AG04450 (cell line): Measurements from ENCODE around the gene PAMR1. TPM values are rescaled to one million over a fixed set of nuclear protein-coding genes. Genes with fewer than 3 reads are reported as not detected.

ENCODE experiments used
- CTCF ChIA-PET: fragments of 300-600, 350-600 bp; formaldehyde crosslinking; extraction: SDS; loops from one replicate; lab custom pipeline; 2022; ENCODE audit warnings: antibody characterized with exemption, inconsistent platforms; lab: Charles Lee
- POLR2A ChIA-PET: fragments of 350-600 bp; formaldehyde crosslinking; extraction: SDS; loops from one replicate; lab custom pipeline; 2021; ENCODE audit warnings: antibody characterized with exemption, inconsistent platforms; lab: Yijun Ruan, JAX
- DNase-seq: peaks from one replicate; pipeline ENCODE4 v3.0.0-alpha.2; 2011; ENCODE audit warnings: low read depth, low spot score
- H3K27ac ChIP-seq: one replicate; pipeline ENCODE4 v1.5.1; 2012; ENCODE audit warnings: low read depth, low read length, control low read depth
- H3K27me3 ChIP-seq: one replicate; pipeline ENCODE4 v1.6.0; 2012; ENCODE audit warnings: low read length; ENCODE audit not compliant: control insufficient read depth, insufficient read depth
- H3K4me3 ChIP-seq: 2 replicates; pipeline ENCODE4 v1.5.1; 2011; ENCODE audit warnings: mild to moderate bottlenecking, low read depth, low read length, control low read depth
- H3K9me3 ChIP-seq: 2 replicates; pipeline ENCODE4 v1.5.1; 2012; ENCODE audit warnings: low read length; ENCODE audit not compliant: control insufficient read depth, insufficient read depth
- CTCF ChIP-seq: IDR thresholded peaks from 2 replicates; pipeline ENCODE4 v1.5.1; 2011; ENCODE audit warnings: low read depth, low read length, control low read depth, inconsistent platforms
- polyA plus RNA-seq: library from polyadenylated mRNA; depleted of rRNA; stranded (reverse); fragments of >200 nt; gene quantifications from 2 replicates; pipeline ENCODE4 v1.2.3, GENCODE V29; 2011

The PAMR1 gene
- polyA plus RNA-seq, 1 experiment, result 215 TPM

GRCh38 chr11:35403765-35404387 lies 121.5 kb downstream of the PAMR1 start:
- Histone ChIP-seq H3K27ac (no peak overlapping the region), H3K27me3 (no peaks in the 10 kb centered on the region), H3K4me3 (no peak overlapping the region), H3K9me3 (no peaks in the 10 kb centered on the region)
- no peak for DNase-seq
- no peak for TF ChIP-seq CTCF
- POLR2A ChIA-PET, result no interaction called here
- CTCF ChIA-PET, result interaction anchor here (1.0 kb wide), 1 partner anchor 11 kb away, joined by 3 read pairs; no protein-coding TSS in a partner anchor

GRCh38 chr11:35402751-35403660 lies 122.4 kb downstream of the PAMR1 start:
- ChIA-PET CTCF (interaction anchor here (1.0 kb wide), 1 partner anchor 11 kb away, joined by 3 read pairs; no protein-coding TSS in a partner anchor), POLR2A (no interaction called here)
- TF ChIP-seq CTCF, result no peak
- Histone ChIP-seq H3K9me3 (no peaks in the 10 kb centered on the region), H3K4me3 (no peak overlapping the region), H3K27me3 (no peaks in the 10 kb centered on the region), H3K27ac (no peak overlapping the region)
- no peak for DNase-seq

- no peak overlapping the region for H3K4me3 ChIP-seq
- H3K27me3 ChIP-seq, result no peaks in the 10 kb centered on the region
- POLR2A ChIA-PET, result no interaction called here
- no peak for DNase-seq
- no peak overlapping the region for H3K27ac ChIP-seq
- TF ChIP-seq CTCF, result no peak
- CTCF ChIA-PET, result no interaction called here
- H3K9me3 ChIP-seq, result no peaks in the 10 kb centered on the region
Observed at GRCh38 chr11:35398881-35399280, 126.5 kb downstream of the PAMR1 start.

- DNase-seq, result no peak
- H3K27ac ChIP-seq, result no peak overlapping the region
- no peak for TF ChIP-seq CTCF
- no peaks in the 10 kb centered on the region for H3K27me3 ChIP-seq
- H3K4me3 ChIP-seq, result no peak overlapping the region
- ChIA-PET CTCF (interaction anchor here (0.7 to 7.7 kb wide), 5 partner anchors 155 to 1104 kb away, joined by 3 to 140 read pairs (median 3); no protein-coding TSS in a partner anchor), POLR2A (no interaction called here)
- H3K9me3 ChIP-seq, result no peaks in the 10 kb centered on the region
Observed at GRCh38 chr11:35394941-35395340, 130.5 kb downstream of the PAMR1 start.
